SK-N-SH (cell line): ENCODE results near the gene CD38. TPM values are rescaled to one million over a fixed set of nuclear protein-coding genes. Genes with fewer than 3 reads are reported as not detected.

Source experiments
- CTCF ChIA-PET: fragments of 300-600, 350-600 bp; formaldehyde crosslinking; extraction: SDS; loops from one replicate; lab custom pipeline; 2021; lab: Yijun Ruan, JAX
- POLR2A ChIA-PET: fragments of 350-600 bp; sonication (Branson Sonifier 250); formaldehyde crosslinking; extraction: SDS; loops from one replicate; lab custom pipeline; 2020; ENCODE audit warnings: antibody characterized with exemption, inconsistent platforms; lab: Yijun Ruan, JAX
- DNase-seq: peaks from one replicate; pipeline ENCODE4 v3.0.0; 2012
- H2AFZ ChIP-seq: fragments of 200-600 bp; sonication (generic); 2 replicates; pipeline ENCODE4 v1.8.1; 2016; ENCODE audit warnings: antibody characterized with exemption, mild to moderate bottlenecking, low read depth
- H3F3A ChIP-seq: fragments of 200-600 bp; sonication (generic); replicated peaks from 2 replicates; pipeline ENCODE3; 2016; ENCODE audit warnings: antibody characterized with exemption, mild to moderate bottlenecking; ENCODE audit not compliant: insufficient read depth
- H3K27ac ChIP-seq, 2 experiments: fragments of 200-500 bp in 1 of 2; fragments of 200-600 bp in 1 of 2; sonication (Bioruptor generic) in 1 of 2; sonication (generic), shearing (Covaris generic) in 1 of 2; 2 replicates each; pipeline versions ENCODE4 v1.5.1 to v1.6.1; 2014 to 2016; ENCODE audit warnings: low read depth in 2 of 2, inconsistent platforms in 1 of 2, low read length in 1 of 2, mild to moderate bottlenecking in 1 of 2, mixed read lengths in 1 of 2
- H3K27me3 ChIP-seq: fragments of 200-600 bp; sonication (generic), shearing (Covaris generic); 2 replicates; pipeline ENCODE4 v1.6.1; 2016; ENCODE audit warnings: mixed run types; ENCODE audit not compliant: insufficient read depth
- H3K36me3 ChIP-seq, 2 experiments: fragments of 200-500 bp in 1 of 2; fragments of 200-600 bp in 1 of 2; sonication (Bioruptor generic) in 1 of 2; sonication (generic) in 1 of 2; replicated peaks in 1 of 2; 2 replicates each; pipeline versions ENCODE3 to v1.5.1; 2014 to 2016; ENCODE audit warnings: low read length in 1 of 2, mild to moderate bottlenecking in 1 of 2; ENCODE audit not compliant: insufficient read depth in 2 of 2, control insufficient read depth in 1 of 2
- H3K4me1 ChIP-seq, 2 experiments: fragments of 200-500 bp in 1 of 2; fragments of 200-600 bp in 1 of 2; sonication (Bioruptor generic) in 1 of 2; sonication (generic), shearing (Covaris generic) in 1 of 2; 2 replicates each; pipeline versions ENCODE4 v1.5.1 to v1.6.1; 2014 to 2016; ENCODE audit warnings: low read depth in 1 of 2, low read length in 1 of 2, mixed run types in 1 of 2; ENCODE audit not compliant: insufficient read depth in 2 of 2, control insufficient read depth in 1 of 2
- H3K4me2 ChIP-seq: fragments of 200-600 bp; sonication (generic), shearing (Covaris generic); 2 replicates; pipeline ENCODE4 v1.6.1; 2017; ENCODE audit warnings: mixed run types
- H3K4me3 ChIP-seq, 2 experiments: fragments of 200-500 bp in 1 of 2; fragments of 200-600 bp in 1 of 2; sonication (Bioruptor generic) in 1 of 2; sonication (generic), shearing (Covaris generic) in 1 of 2; 2 replicates each; pipeline versions ENCODE4 v1.5.1 to v1.8.1; 2014 to 2016; ENCODE audit warnings: low read depth in 2 of 2, inconsistent platforms in 1 of 2, low read length in 1 of 2, mild to moderate bottlenecking in 1 of 2, mixed read lengths in 1 of 2, moderate library complexity in 1 of 2
- H3K79me2 ChIP-seq: fragments of 200-600 bp; sonication (generic); 2 replicates; pipeline ENCODE4 v1.8.1; 2017; ENCODE audit warnings: mild to moderate bottlenecking; ENCODE audit not compliant: insufficient read depth
- H3K9ac ChIP-seq: fragments of 200-600 bp; sonication (generic); 2 replicates; pipeline ENCODE4 v1.6.1; 2017; ENCODE audit warnings: mixed run types
- H3K9me2 ChIP-seq: fragments of 200-600 bp; sonication (generic); 2 replicates; pipeline ENCODE4 v1.6.1; 2017; ENCODE audit warnings: mixed run types
- H3K9me3 ChIP-seq: fragments of 200-600 bp; sonication (generic); 2 replicates; pipeline ENCODE4 v1.6.1; 2017; ENCODE audit warnings: mixed run types, mild to moderate bottlenecking, moderate library complexity
- H4K20me1 ChIP-seq: fragments of 200-600 bp; sonication (generic); 2 replicates; pipeline ENCODE4 v1.6.1; 2017; ENCODE audit warnings: mild to moderate bottlenecking, mixed run types; ENCODE audit not compliant: insufficient read depth
- CHD2 ChIP-seq: fragments of 150-350 bp; IDR thresholded peaks from 2 replicates; pipeline ENCODE4 v1.6.1; 2018; ENCODE audit warnings: low read length; ENCODE audit not compliant: partially characterized antibody
- EZH2phosphoT487 ChIP-seq: fragments of 200-600 bp; sonication (generic); IDR thresholded peaks from 2 replicates; pipeline ENCODE4 v1.6.1; 2017; ENCODE audit warnings: low read depth, mixed run types, mild to moderate bottlenecking, antibody characterized with exemption, moderate library complexity, borderline replicate concordance
- FOXJ3 ChIP-seq: sonication (generic); formaldehyde crosslinking; IDR thresholded peaks from 2 replicates; pipeline ENCODE4 v1.5.1; 2020; ENCODE audit warnings: mild to moderate bottlenecking, missing genetic modification reagents
- FOXM1 ChIP-seq: IDR thresholded peaks from 2 replicates; pipeline ENCODE4 v1.4.0; 2012; ENCODE audit warnings: low read depth, mild to moderate bottlenecking
- GATA2 ChIP-seq: sonication (generic); formaldehyde crosslinking; IDR thresholded peaks from 2 replicates; pipeline ENCODE4 v1.5.0; 2020; ENCODE audit warnings: mild to moderate bottlenecking, missing genetic modification reagents
- JUND ChIP-seq: IDR thresholded peaks from 2 replicates; pipeline ENCODE4 v1.4.0; 2012
- MEF2A ChIP-seq: IDR thresholded peaks from 2 replicates; pipeline ENCODE4 v1.4.0; 2012; ENCODE audit warnings: low read depth, borderline replicate concordance
- MXI1 ChIP-seq: IDR thresholded peaks from 2 replicates; pipeline ENCODE4 v1.6.1; 2012; ENCODE audit warnings: mild to moderate bottlenecking, low read depth, low read length, improper control_type of control experiment
- NFIC ChIP-seq: IDR thresholded peaks from 2 replicates; pipeline ENCODE4 v1.4.0; 2012; ENCODE audit warnings: borderline replicate concordance
- RAD21 ChIP-seq: IDR thresholded peaks from 2 replicates; pipeline ENCODE4 v1.6.1; 2012; ENCODE audit warnings: mild to moderate bottlenecking, low read length
- RCOR1 ChIP-seq: fragments of 150-350 bp; IDR thresholded peaks from 2 replicates; pipeline ENCODE4 v1.6.1; 2017; ENCODE audit warnings: antibody characterized with exemption, low read length
- RFX5 ChIP-seq: IDR thresholded peaks from 2 replicates; pipeline ENCODE4 v1.6.1; 2012; ENCODE audit warnings: mild to moderate bottlenecking, improper control_type of control experiment, low read length
- SIN3A ChIP-seq: IDR thresholded peaks from 2 replicates; pipeline ENCODE4 v1.6.1; 2012; ENCODE audit warnings: low read depth, mild to moderate bottlenecking, low read length, moderate library complexity, borderline replicate concordance
- SMC3 ChIP-seq: IDR thresholded peaks from 2 replicates; pipeline ENCODE4 v1.6.1; 2012; ENCODE audit warnings: low read depth, low read length, improper control_type of control experiment
- TCF12 ChIP-seq: IDR thresholded peaks from 2 replicates; pipeline ENCODE4 v1.4.0; 2012
- WGBS: methylation state at CpG from one replicate; pipeline ENCODE4 v1.1.6; 2017; ENCODE audit warnings: low lambda C conversion rate; 5-methylcytosine and 5-hydroxymethylcytosine counted together
- polyA plus RNA-seq, 3 experiments: library from polyadenylated mRNA; depleted of rRNA; stranded (reverse); fragments of >200 nt; gene quantifications; 2 replicates each; pipeline ENCODE4 v1.2.3, GENCODE V29; 2012
- TF ChIP-seq, protein P1 (sequence below): IDR thresholded peaks from 2 replicates; pipeline ENCODE4; 2012
- TF ChIP-seq, protein P2 (sequence below): IDR thresholded peaks from 2 replicates; pipeline ENCODE4 v1.4.0; 2012; ENCODE audit warnings: low read depth
- TF ChIP-seq, protein P3 (sequence below): IDR thresholded peaks from 2 replicates; pipeline ENCODE4 v1.4.0; 2012; ENCODE audit warnings: low read depth, borderline replicate concordance

The CD38 gene
- polyA plus RNA-seq, 1 of the 3 experiments (the other 2 are of a cell fraction): 0.02 TPM

DNA sequence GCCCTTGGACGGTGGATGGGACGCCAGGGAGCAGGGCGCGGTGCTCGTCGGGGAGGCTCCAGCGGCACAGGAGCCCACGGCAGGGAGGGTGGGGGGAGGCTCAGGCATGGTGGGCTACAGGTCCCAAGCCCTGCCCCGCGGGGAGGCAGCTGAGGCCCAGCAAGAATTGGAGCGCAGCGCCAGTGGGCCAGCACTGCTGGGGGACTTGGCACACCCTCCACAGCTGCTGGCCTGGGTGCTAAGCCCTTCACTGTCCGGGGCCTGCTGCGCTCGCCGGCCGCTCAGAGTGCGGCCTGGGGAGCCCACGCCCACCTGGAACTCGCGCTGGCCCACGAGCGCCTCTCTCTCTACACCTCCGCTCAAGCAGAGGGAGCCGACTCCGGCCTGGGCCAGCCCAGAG lies 8.6 kb downstream of the CD38 start:
- Histone ChIP-seq H3K9me2 (no peaks in the 10 kb centered on the region), H3K4me3 (no peak overlapping the region), H3F3A (no peaks in the 10 kb centered on the region), H3K27me3 (no peaks in the 10 kb centered on the region; the same call in 1 of the 2 replicates), H3K79me2 (no peaks in the 10 kb centered on the region), H3K9ac (no peak overlapping the region), H3K36me3 (no peaks in the 10 kb centered on the region), H2AFZ (no peak overlapping the region), H3K9me3 (no peaks in the 10 kb centered on the region), H3K4me2 (no peak overlapping the region)
- 92% methylated on average over 9 of the region's 26 CpGs for WGBS
- ChIA-PET POLR2A (no interaction called here), CTCF (interaction anchor here (1.3 to 5.4 kb wide), 2 partner anchors 19 to 170 kb away, joined by 3 to 26 read pairs; no protein-coding TSS in a partner anchor)
- no peak for DNase-seq
- TF ChIP-seq RFX5 (no peak), MXI1 (no peak), GATA2 (CRISPR knock-in tag) (no peak), SMC3 (no peak), TCF12 (no peak)
- TF ChIP-seq, all 33 proteins: peak for 0
- Histone ChIP-seq H3K27ac (no peak overlapping the region), H3K4me1 (no peaks in the 10 kb centered on the region), H4K20me1 (no peaks in the 10 kb centered on the region)

DNA sequence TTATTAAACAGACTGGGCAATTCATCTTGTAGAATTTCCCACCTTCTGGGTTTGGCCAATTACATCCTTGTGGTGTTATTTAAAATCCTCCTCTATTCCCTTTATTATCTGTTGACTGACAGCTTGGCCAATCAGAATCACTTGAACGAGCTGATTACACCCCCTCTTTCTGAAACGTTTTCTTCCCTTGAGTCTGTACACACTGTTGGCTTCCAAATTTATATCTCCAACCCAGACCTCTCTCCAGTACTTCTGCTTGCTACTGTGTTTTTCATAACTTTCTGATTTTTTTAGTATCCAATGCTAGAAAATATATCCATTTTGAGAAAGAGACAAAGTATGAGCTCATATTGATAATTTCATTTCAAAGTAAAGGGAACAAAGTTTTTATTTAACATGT lies 14.8 kb downstream of the CD38 start:
- no peaks in the 10 kb centered on the region; the same call in 1 of the 2 replicates for H3K27me3 ChIP-seq
- no peaks in the 10 kb centered on the region for H3K9me3 ChIP-seq
- no peak overlapping the region for H3K9ac ChIP-seq
- 27% methylated on average over 2 of the region's 2 CpGs for WGBS
- no peak overlapping the region for H2AFZ ChIP-seq
- TF ChIP-seq EZH2phosphoT487 (no peak), MEF2A (no peak)
- no peak overlapping the region for H3K4me3 ChIP-seq
- H4K20me1 ChIP-seq: no peaks in the 10 kb centered on the region
- POLR2A ChIA-PET: no interaction called here
- no peak overlapping the region for H3K4me2 ChIP-seq
- H3K36me3 ChIP-seq: no peaks in the 10 kb centered on the region
- H3K79me2 ChIP-seq: no peaks in the 10 kb centered on the region
- H3K9me2 ChIP-seq: no peaks in the 10 kb centered on the region
- no peak for DNase-seq
- H3K27ac ChIP-seq: no peak overlapping the region; a peak in 2 of 4 replicates
- H3F3A ChIP-seq: no peaks in the 10 kb centered on the region
- CTCF ChIA-PET: interaction anchor here (1.1 to 2.8 kb wide), 3 partner anchors 12 to 90 kb away, joined by 3 to 31 read pairs (median 4); no protein-coding TSS in a partner anchor
- H3K4me1 ChIP-seq: peaks cover 3 to 5% of the 10 kb centered on the region in 2 experiments; a peak in 3 of 4 replicates

DNA sequence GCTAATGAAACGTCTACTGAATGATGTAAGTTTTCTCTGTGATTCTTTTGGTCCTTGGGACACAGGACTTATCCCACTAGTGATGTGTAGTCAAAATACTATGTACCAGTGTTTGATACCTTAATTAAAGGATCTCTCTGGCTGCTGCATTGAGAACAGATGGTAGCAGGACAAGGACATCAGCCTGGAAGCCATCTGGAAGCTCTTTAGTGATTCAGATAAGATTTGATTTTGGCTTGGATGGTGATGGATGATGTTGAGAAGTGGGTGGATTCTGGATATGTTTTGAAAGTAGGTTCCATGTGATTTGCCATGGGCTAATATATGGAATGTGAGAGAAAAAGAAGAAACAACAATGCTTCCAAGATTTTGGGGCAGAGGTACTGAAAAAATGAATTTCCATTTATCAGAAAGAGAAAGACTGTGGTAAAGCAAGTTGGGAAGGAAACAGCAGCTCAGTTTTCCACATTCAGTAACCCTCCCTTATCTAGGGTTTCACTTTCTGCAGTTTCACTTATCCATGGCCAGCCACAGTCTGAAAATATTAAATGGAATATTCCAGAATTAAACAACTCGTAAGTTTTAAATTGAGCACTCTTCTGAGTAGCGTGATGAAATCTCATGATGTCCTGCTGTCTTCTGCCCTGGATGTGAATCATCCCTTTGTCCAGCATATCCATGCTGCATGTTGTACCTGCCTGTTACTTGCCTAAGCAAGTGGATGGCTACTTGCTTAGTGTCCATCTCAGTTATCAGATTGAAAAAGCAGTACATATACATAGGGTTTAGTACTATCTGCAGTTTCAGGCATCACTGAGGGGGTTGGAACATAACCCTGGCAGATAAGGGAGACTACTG lies 15.6 kb downstream of the CD38 start:
- 21% methylated on average over 3 of the region's 3 CpGs for WGBS
- ChIA-PET CTCF (interaction anchor here (0.7 to 2.8 kb wide), 4 partner anchors 12 to 531 kb away, joined by 3 to 31 read pairs (median 4); no protein-coding TSS in a partner anchor), POLR2A (no interaction called here)
- DNase-seq: peak; percentile 77
- H3K79me2 ChIP-seq: no peaks in the 10 kb centered on the region
- no peaks in the 10 kb centered on the region for H3K9me2 ChIP-seq
- H3K9ac ChIP-seq: no peak overlapping the region
- H3K27me3 ChIP-seq: no peaks in the 10 kb centered on the region; the same call in 1 of the 2 replicates
- no peak overlapping the region for H2AFZ ChIP-seq
- no peaks in the 10 kb centered on the region for H3K36me3 ChIP-seq
- H3K4me3 ChIP-seq: no peak overlapping the region
- H3K4me2 ChIP-seq: no peak overlapping the region
- H3K4me1 ChIP-seq: peaks cover 3 to 5% of the 10 kb centered on the region in 2 experiments; a peak in 3 of 4 replicates
- H3K9me3 ChIP-seq: no peaks in the 10 kb centered on the region
- H4K20me1 ChIP-seq: no peaks in the 10 kb centered on the region
- H3K27ac ChIP-seq: peak overlapping the region in 1 of 2 experiments; percentile 87; a peak in 2 of 4 replicates
- no peaks in the 10 kb centered on the region for H3F3A ChIP-seq
- TF ChIP-seq CHD2 (peak; percentile 84), NFIC (no peak), SIN3A (no peak), RCOR1 (peak; percentile 90), JUND (no peak), FOXJ3 (CRISPR knock-in tag) (peak; percentile 61; the same call in 1 of the 2 replicates), RAD21 (no peak), FOXM1 (no peak)
- TF ChIP-seq, protein P1, sequence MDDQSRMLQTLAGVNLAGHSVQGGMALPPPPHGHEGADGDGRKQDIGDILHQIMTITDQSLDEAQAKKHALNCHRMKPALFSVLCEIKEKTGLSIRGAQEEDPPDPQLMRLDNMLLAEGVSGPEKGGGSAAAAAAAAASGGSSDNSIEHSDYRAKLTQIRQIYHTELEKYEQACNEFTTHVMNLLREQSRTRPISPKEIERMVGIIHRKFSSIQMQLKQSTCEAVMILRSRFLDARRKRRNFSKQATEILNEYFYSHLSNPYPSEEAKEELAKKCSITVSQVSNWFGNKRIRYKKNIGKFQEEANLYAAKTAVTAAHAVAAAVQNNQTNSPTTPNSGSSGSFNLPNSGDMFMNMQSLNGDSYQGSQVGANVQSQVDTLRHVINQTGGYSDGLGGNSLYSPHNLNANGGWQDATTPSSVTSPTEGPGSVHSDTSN: no peak
- TF ChIP-seq, protein P2, sequence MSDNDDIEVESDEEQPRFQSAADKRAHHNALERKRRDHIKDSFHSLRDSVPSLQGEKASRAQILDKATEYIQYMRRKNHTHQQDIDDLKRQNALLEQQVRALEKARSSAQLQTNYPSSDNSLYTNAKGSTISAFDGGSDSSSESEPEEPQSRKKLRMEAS: no peak
- TF ChIP-seq, protein P3, sequence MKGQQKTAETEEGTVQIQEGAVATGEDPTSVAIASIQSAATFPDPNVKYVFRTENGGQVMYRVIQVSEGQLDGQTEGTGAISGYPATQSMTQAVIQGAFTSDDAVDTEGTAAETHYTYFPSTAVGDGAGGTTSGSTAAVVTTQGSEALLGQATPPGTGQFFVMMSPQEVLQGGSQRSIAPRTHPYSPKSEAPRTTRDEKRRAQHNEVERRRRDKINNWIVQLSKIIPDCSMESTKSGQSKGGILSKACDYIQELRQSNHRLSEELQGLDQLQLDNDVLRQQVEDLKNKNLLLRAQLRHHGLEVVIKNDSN: no peak
